Prostate gland (tissue), 2 donors: Measurements from ENCODE around the gene CTTN. TPM values are rescaled to one million over a fixed set of nuclear protein-coding genes. Genes with fewer than 3 reads are reported as not detected.

ENCODE experiments used
- DNase-seq: peaks from one replicate; pipeline ENCODE4 v3.0.0-alpha.2; 2019; ENCODE audit warnings: low spot score
- H3K27ac ChIP-seq, 2 donors: fragments of 200-600 bp; sonication (generic); 2 replicates each; pipeline ENCODE4 v1.5.1; 2017 to 2019
- H3K27me3 ChIP-seq: fragments of 200-600 bp; sonication (generic); replicated peaks from 2 replicates; pipeline ENCODE4 v1.5.1; 2019; ENCODE audit not compliant: insufficient read depth
- H3K36me3 ChIP-seq, 2 donors: fragments of 200-600 bp; sonication (generic); 1 replicate in 1 of 2; 2 replicates in 1 of 2; pipeline versions ENCODE4 v1.5.1 to v1.8.1; 2017 to 2019
- H3K4me1 ChIP-seq: fragments of 200-600 bp; sonication (generic); replicated peaks from 2 replicates; pipeline ENCODE4 v1.5.1; 2019
- H3K4me3 ChIP-seq, 2 donors: fragments of 200-600 bp; sonication (generic); 2 replicates each; pipeline ENCODE4 v1.5.1; 2017 to 2019
- H3K9me3 ChIP-seq: fragments of 200-600 bp; sonication (generic); 2 replicates; pipeline ENCODE4 v1.5.1; 2017
- CTCF ChIP-seq, 4 experiments: fragments of 200-600 bp in 2 of 4; fragments of 450-650 bp in 2 of 4; sonication (generic) in 2 of 4; IDR thresholded peaks; 1 replicate in 3 of 4; 2 replicates in 1 of 4; pipeline ENCODE4 v1.5.1; 2016 to 2019; ENCODE audit warnings: antibody characterized with exemption in 4 of 4, mild to moderate bottlenecking in 2 of 4, moderate library complexity in 2 of 4
- POLR2A ChIP-seq: fragments of 450-650 bp; IDR thresholded peaks from one replicate; pipeline ENCODE4 v1.6.1; 2016; ENCODE audit warnings: antibody characterized with exemption, mild to moderate bottlenecking
- POLR2AphosphoS5 ChIP-seq: sonication (generic); formaldehyde crosslinking; IDR thresholded peaks from one replicate; pipeline ENCODE4 v1.6.1; 2017; ENCODE audit warnings: antibody characterized with exemption
- WGBS: methylation state at CpG from one replicate; pipeline ENCODE4 v1.1.5; 2018; 5-methylcytosine and 5-hydroxymethylcytosine counted together
- intact Hi-C: fragments of 100-400 bp; cut with DNase I; formaldehyde crosslinking; loops from one replicate; pipeline ENCODE4 v1.14.2; 2022
- total RNA-seq, 2 donors: library from RNA; depleted of rRNA; stranded (reverse); fragments of >200 nt; gene quantifications; one replicate each; pipeline ENCODE4 v1.1.0, GENCODE V29; 2016

CTTN gene
- total RNA-seq, 2 donors from 2014 or later = 208 to 348 TPM

GRCh38 chr11:70429428-70429705 lies 31.0 kb downstream of the CTTN start:
- no peak for DNase-seq
- 65% methylated on average over 6 of the region's 8 CpGs for WGBS

GRCh38 chr11:70429724-70430521 lies 31.6 kb downstream of the CTTN start:
- Histone ChIP-seq H3K36me3 (peaks cover 9 to 17% of the 10 kb centered on the region in 2 donors), H3K4me1 (no peaks in the 10 kb centered on the region), H3K9me3 (no peaks in the 10 kb centered on the region), H3K27me3 (no peaks in the 10 kb centered on the region), H3K4me3 (no peak overlapping the region), H3K27ac (no peak overlapping the region)
- TF ChIP-seq POLR2AphosphoS5 = no peak
- no peak for TF ChIP-seq POLR2A
- intact Hi-C loops = no loop called here
- no peak for DNase-seq
- 81% methylated on average over 11 of the region's 11 CpGs for WGBS

More at GRCh38 chr11:70429428-70429705, 31.0 kb downstream of the CTTN start:
- H3K27me3 ChIP-seq = no peaks in the 10 kb centered on the region
- peaks cover 9 to 17% of the 10 kb centered on the region in 2 donors for H3K36me3 ChIP-seq
- no peaks in the 10 kb centered on the region for H3K4me1 ChIP-seq
- TF ChIP-seq POLR2AphosphoS5 (no peak), POLR2A (no peak), CTCF (IDR thresholded peaks at IDR 0.05) (no peak)
- intact Hi-C loops = no loop called here
- H3K4me3 ChIP-seq = no peak overlapping the region
- no peak overlapping the region for H3K27ac ChIP-seq
- H3K9me3 ChIP-seq = no peaks in the 10 kb centered on the region

- intact Hi-C loops = no loop called here
- H3K4me3 ChIP-seq = no peak overlapping the region
- H3K9me3 ChIP-seq = no peaks in the 10 kb centered on the region
- H3K4me1 ChIP-seq = no peaks in the 10 kb centered on the region
- H3K27me3 ChIP-seq = no peaks in the 10 kb centered on the region
- no peak for TF ChIP-seq POLR2A
- no peak for TF ChIP-seq CTCF (IDR thresholded peaks at IDR 0.05)
- no peak for DNase-seq
- no peak overlapping the region for H3K27ac ChIP-seq
- 91% methylated on average over 25 of the region's 25 CpGs for WGBS
- H3K36me3 ChIP-seq = peaks cover 5 to 19% of the 10 kb centered on the region in 2 donors
Measured at GRCh38 chr11:70430671-70431574, 32.6 kb downstream of the CTTN start.

GRCh38 chr11:70431611-70432010 lies 33.3 kb downstream of the CTTN start:
- Histone ChIP-seq H3K9me3 (no peaks in the 10 kb centered on the region), H3K27me3 (no peaks in the 10 kb centered on the region), H3K27ac (no peak overlapping the region), H3K36me3 (peaks cover 5 to 21% of the 10 kb centered on the region in 2 donors), H3K4me1 (peaks cover under 1% of the 10 kb centered on the region), H3K4me3 (no peak overlapping the region)
- WGBS = 95% methylated on average over 12 of the region's 12 CpGs
- no peak for DNase-seq
- intact Hi-C loops = no loop called here
- TF ChIP-seq POLR2A (no peak), CTCF (IDR thresholded peaks at IDR 0.05) (no peak), POLR2AphosphoS5 (no peak)

- 69% methylated on average over 16 of the region's 16 CpGs for WGBS
- DNase-seq = no peak
- Histone ChIP-seq H3K9me3 (no peaks in the 10 kb centered on the region), H3K4me3 (no peak overlapping the region), H3K27ac (no peak overlapping the region), H3K36me3 (peaks cover 5 to 21% of the 10 kb centered on the region in 2 donors), H3K27me3 (no peaks in the 10 kb centered on the region), H3K4me1 (peaks cover 5% of the 10 kb centered on the region)
- TF ChIP-seq POLR2A (no peak), POLR2AphosphoS5 (no peak), CTCF (IDR thresholded peaks at IDR 0.05) (no peak)
- intact Hi-C loops = no loop called here
Measured at GRCh38 chr11:70432065-70432464, 33.7 kb downstream of the CTTN start.
